Measurements from ENCODE around the gene SLC9A3. TPM values are rescaled to one million over a fixed set of nuclear protein-coding genes. Genes with fewer than 3 reads are reported as not detected.

The SLC9A3 gene
- polyA plus RNA-seq, 1 of the 3 experiments (the other 2 are of a cell fraction), result 1.9 TPM

GRCh38 chr5:435961-436640 is 88.1 kb downstream of the SLC9A3 start:
- Histone ChIP-seq H3K9me3 (no peaks in the 10 kb centered on the region), H3F3A (replicated peaks; ENCODE audit: insufficient read depth) (no peaks in the 10 kb centered on the region), H3K79me2 (ENCODE audit: insufficient read depth) (no peaks in the 10 kb centered on the region), H3K27me3 (ENCODE audit: insufficient read depth) (no peaks in the 10 kb centered on the region), H4K20me1 (ENCODE audit: insufficient read depth) (no peaks in the 10 kb centered on the region), H3K4me3 (ENCODE audit: low read depth in 2 of 2, low read length in 1 of 2) (no peak overlapping the region), H3K27ac (ENCODE audit: low read depth in 2 of 2, low read length in 1 of 2) (no peak overlapping the region), H2AFZ (ENCODE audit: low read depth) (no peak overlapping the region), H3K36me3 (replicated peaks in 1 of 2; ENCODE audit: control insufficient read depth in 1 of 2, insufficient read depth in 2 of 2, low read length in 1 of 2) (no peaks in the 10 kb centered on the region), H3K4me2 (no peak overlapping the region), H3K4me1 (ENCODE audit: control insufficient read depth in 1 of 2, insufficient read depth in 2 of 2, low read depth in 1 of 2, low read length in 1 of 2) (peaks cover 0 to 7% of the 10 kb centered on the region in 2 experiments; a peak in 1 of 4 replicates), H3K9me2 (no peaks in the 10 kb centered on the region), H3K9ac (no peak overlapping the region)
- ChIA-PET CTCF (interaction anchor here (0.6 to 2.4 kb wide), 2 partner anchors 10 to 248 kb away, joined by 3 to 10 read pairs; no protein-coding TSS in a partner anchor), POLR2A (no interaction called here)
- peak; percentile 61 for DNase-seq
- TF ChIP-seq SMC3 (IDR thresholded peaks at IDR 0.05; ENCODE audit: low read depth, low read length) (peak; percentile 22; the same call in 1 of the 2 replicates), RAD21 (IDR thresholded peaks at IDR 0.05; ENCODE audit: low read length) (peak; percentile 35), CTCF (IDR thresholded peaks at IDR 0.05) (peak; percentile 43), EP300 (IDR thresholded peaks at IDR 0.05; ENCODE audit: borderline replicate concordance in 1 of 2, low read depth in 1 of 2, low read length in 1 of 2) (no peak)
- 76% methylated on average over 12 of the region's 18 CpGs for WGBS (ENCODE audit: low lambda C conversion rate)

GRCh38 chr5:435156-435790 is 89.0 kb downstream of the SLC9A3 start:
- no peak overlapping the region for H3K4me2 ChIP-seq
- TF ChIP-seq NRF1 (IDR thresholded peaks at IDR 0.05; ENCODE audit: low read depth, low read length) (no peak), GATA2 (CRISPR knock-in tag; IDR thresholded peaks at IDR 0.05) (no peak), TCF12 (IDR thresholded peaks at IDR 0.05) (no peak), IRF3 (IDR thresholded peaks at IDR 0.05; ENCODE audit: low read depth, low read length) (no peak), NFIC (IDR thresholded peaks at IDR 0.05; ENCODE audit: borderline replicate concordance) (no peak), CTCF (IDR thresholded peaks at IDR 0.05) (no peak), YY1 (IDR thresholded peaks at IDR 0.05; ENCODE audit: low read depth) (no peak)
- 84% methylated on average over 10 of the region's 27 CpGs for WGBS (ENCODE audit: low lambda C conversion rate)
- POLR2A ChIA-PET, result no interaction called here
- no peaks in the 10 kb centered on the region for H3K9me2 ChIP-seq
- no peak overlapping the region for H2AFZ ChIP-seq (ENCODE audit: low read depth)
- no peaks in the 10 kb centered on the region for H3K79me2 ChIP-seq (ENCODE audit: insufficient read depth)
- no peaks in the 10 kb centered on the region for H4K20me1 ChIP-seq (ENCODE audit: insufficient read depth)
- H3K36me3 ChIP-seq (replicated peaks in 1 of 2; ENCODE audit: control insufficient read depth in 1 of 2, insufficient read depth in 2 of 2, low read length in 1 of 2), result no peaks in the 10 kb centered on the region
- H3K9me3 ChIP-seq, result no peaks in the 10 kb centered on the region
- no peaks in the 10 kb centered on the region for H3K27me3 ChIP-seq (ENCODE audit: insufficient read depth)
- no peak for DNase-seq
- H3F3A ChIP-seq (replicated peaks; ENCODE audit: insufficient read depth), result no peaks in the 10 kb centered on the region
- no peak overlapping the region for H3K9ac ChIP-seq
- H3K4me1 ChIP-seq (ENCODE audit: control insufficient read depth in 1 of 2, insufficient read depth in 2 of 2, low read depth in 1 of 2, low read length in 1 of 2), result peaks cover 0 to 7% of the 10 kb centered on the region in 2 experiments; a peak in 1 of 4 replicates
- no peak overlapping the region for H3K27ac ChIP-seq (ENCODE audit: low read depth in 2 of 2, low read length in 1 of 2)
- CTCF ChIA-PET, result no interaction called here
- no peak overlapping the region for H3K4me3 ChIP-seq (ENCODE audit: low read depth in 2 of 2, low read length in 1 of 2)
